Cardiac septum (tissue), 1 donor: ENCODE data around the gene EEF1AKMT2. TPM values are rescaled to one million over a fixed set of nuclear protein-coding genes. Genes with fewer than 3 reads are reported as not detected.
"Not testable (repeated sequence)": the region's sequence is repeated elsewhere in the genome, so short reads cannot be mapped to it uniquely, and the experiment has no call there.

Source experiments
- DNase-seq: peaks from one replicate; pipeline ENCODE4 v3.0.0-alpha.2; 2020; ENCODE audit warnings: low spot score
- intact Hi-C: fragments of 100-400 bp; cut with DNase I; formaldehyde crosslinking; loops from one replicate; pipeline ENCODE4 v1.14.0; 2022
- total RNA-seq: library from RNA; stranded (reverse); fragmentation: NEBNext Ultra II Directional; extraction: Animal tissue kit (Norgen Biotek cat#: 25700); gene quantifications from one replicate; pipeline ENCODE4 v1.2.1, GENCODE V29; 2021
- donor health status: DM: no; HTN: no; CAD: no.

EEF1AKMT2 gene
- total RNA-seq, 1 donor from 2014 or later = 14.6 TPM

GRCh38 chr10:124763267-124763666 is 28.4 kb downstream of the EEF1AKMT2 start:
- intact Hi-C loops = no loop called here
- DNase-seq = no peak

- intact Hi-C loops = no loop called here
- DNase-seq = no peak
These were observed 29.4 kb downstream of the EEF1AKMT2 start for GRCh38 chr10:124762281-124762680.

DNA sequence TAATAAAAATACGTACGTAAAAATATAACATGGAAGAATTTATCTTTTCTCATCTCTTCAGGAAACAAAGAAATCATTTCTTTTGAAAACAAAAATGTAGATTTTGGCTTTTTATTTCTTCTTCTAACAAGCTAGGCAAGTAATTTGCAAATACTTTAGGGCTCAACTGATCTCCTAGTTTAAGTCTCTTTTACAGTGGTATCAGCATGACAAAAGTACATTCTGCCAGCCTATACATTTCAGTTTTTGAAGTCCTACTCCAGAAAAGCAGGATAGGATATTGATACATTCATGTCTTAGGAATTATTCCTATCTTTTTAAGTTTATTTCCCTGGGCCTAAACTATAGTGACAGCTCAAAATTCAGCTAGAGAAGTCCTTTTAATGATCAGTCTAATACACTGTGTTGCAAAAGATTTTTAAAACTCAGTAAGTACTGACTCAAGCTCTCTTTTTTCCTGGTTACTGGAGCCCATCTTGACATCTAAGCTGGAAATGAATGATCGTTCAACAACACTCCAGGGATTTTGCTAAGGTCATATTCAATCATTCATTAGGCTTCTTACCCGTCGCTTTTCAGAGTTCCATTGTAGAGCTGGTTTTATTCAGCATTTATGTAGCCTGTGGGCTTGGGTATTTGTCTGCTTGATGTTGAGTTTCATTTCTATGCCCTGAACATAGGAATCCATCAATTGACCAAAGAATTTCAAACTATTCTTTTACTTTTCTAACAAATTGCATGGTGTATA is 35.4 kb downstream of the EEF1AKMT2 start:
- DNase-seq = no peak
- intact Hi-C loops = no loop called here

GRCh38 chr10:124755581-124755980 is 36.1 kb downstream of the EEF1AKMT2 start:
- DNase-seq = no peak
- intact Hi-C loops = no loop called here

GRCh38 chr10:124754227-124754626 is 37.5 kb downstream of the EEF1AKMT2 start:
- intact Hi-C loops = no loop called here

DNA sequence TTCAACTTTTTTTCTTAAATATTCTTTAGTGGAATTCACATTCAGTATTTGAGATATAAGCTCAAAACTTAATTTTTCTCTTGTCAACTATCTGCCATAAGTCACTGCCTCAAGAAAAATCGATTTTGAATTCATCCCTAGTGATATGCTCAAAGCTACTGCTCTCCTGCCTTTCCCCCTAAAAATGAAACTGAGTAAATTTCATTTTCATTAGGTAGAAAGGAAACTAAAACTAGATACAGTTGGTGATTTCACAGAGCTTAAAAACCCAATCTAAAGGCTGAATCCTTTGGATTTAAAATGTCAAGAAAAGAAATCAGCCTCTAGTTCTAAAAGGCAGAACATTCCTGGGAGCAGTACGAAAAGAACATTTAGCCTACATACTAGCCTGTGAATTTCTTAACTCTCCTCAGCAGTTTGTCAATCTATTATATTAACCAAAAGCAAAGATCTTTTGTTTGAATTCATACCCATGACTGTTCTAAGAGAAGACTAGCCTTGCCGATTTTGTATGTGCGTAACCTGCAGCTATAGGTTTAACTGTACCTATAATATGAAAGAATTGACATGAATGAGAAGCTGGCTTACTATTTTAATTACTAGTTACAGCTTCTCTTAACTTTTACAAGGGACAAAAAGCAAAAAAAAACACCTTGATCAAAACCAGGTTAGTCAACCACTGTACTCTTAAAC is 42.6 kb downstream of the EEF1AKMT2 start:
- DNase-seq = no peak
- intact Hi-C loops = no loop called here

More at GRCh38 chr10:124754227-124754626, 37.5 kb downstream of the EEF1AKMT2 start:
- no peak for DNase-seq

GRCh38 chr10:124748166-124748565 is 43.5 kb downstream of the EEF1AKMT2 start:
- intact Hi-C loops = no loop called here
- no peak for DNase-seq

DNA sequence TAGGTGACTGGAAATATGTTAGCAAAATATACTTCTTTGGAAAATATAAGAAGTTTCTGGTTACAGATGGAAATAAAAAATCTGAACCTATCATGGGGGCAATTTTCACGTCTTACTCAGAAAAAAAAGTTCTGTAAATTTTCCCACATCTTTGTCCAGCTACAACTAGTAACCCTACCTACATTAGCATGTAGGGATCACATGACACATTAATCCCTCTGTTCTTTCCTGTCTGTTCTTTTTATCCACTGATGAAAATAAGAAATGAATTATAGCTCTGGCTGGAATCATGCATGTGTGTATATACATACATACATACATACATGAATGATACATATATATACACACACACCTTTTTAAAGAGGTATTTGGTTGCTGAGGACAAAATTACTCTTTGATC is 43.9 kb downstream of the EEF1AKMT2 start:
- intact Hi-C loops = no loop called here
- DNase-seq = no peak

DNA sequence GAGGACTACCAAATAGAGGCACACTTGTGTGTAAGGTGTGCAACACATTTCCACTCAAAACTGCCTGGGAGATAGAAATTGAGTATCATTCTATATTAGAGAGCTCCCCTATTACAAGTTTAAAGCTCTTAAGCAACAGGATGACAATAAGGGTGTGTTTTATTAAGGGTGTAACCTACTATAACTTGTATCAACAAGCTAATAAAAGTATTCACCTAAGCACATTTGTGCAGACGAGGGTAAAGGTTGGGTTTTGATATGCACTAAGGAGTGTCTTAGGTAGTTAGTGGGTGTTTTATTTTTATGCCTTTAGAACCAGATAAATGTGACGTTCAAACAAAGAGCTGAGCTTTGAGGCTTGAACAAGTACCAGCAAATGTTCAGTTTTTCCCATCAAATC is 44.7 kb downstream of the EEF1AKMT2 start:
- intact Hi-C loops = no loop called here

GRCh38 chr10:124746447-124746846 is 45.2 kb downstream of the EEF1AKMT2 start:
- intact Hi-C loops, DNase-seq: not testable (repeated sequence)

More for the DNA sequence above, 44.7 kb downstream of the EEF1AKMT2 start:
- no peak for DNase-seq

- intact Hi-C loops = loop anchor here (1.0 kb wide), 1 partner anchor 205 kb away; no protein-coding TSS in a partner anchor
These were observed 46.0 kb downstream of the EEF1AKMT2 start for GRCh38 chr10:124745673-124746072.

GRCh38 chr10:124745252-124745651 is 46.4 kb downstream of the EEF1AKMT2 start:
- intact Hi-C loops = loop anchor here (1.0 kb wide), 1 partner anchor 205 kb away; no protein-coding TSS in a partner anchor

More at GRCh38 chr10:124745673-124746072, 46.0 kb downstream of the EEF1AKMT2 start:
- no peak for DNase-seq

DNA sequence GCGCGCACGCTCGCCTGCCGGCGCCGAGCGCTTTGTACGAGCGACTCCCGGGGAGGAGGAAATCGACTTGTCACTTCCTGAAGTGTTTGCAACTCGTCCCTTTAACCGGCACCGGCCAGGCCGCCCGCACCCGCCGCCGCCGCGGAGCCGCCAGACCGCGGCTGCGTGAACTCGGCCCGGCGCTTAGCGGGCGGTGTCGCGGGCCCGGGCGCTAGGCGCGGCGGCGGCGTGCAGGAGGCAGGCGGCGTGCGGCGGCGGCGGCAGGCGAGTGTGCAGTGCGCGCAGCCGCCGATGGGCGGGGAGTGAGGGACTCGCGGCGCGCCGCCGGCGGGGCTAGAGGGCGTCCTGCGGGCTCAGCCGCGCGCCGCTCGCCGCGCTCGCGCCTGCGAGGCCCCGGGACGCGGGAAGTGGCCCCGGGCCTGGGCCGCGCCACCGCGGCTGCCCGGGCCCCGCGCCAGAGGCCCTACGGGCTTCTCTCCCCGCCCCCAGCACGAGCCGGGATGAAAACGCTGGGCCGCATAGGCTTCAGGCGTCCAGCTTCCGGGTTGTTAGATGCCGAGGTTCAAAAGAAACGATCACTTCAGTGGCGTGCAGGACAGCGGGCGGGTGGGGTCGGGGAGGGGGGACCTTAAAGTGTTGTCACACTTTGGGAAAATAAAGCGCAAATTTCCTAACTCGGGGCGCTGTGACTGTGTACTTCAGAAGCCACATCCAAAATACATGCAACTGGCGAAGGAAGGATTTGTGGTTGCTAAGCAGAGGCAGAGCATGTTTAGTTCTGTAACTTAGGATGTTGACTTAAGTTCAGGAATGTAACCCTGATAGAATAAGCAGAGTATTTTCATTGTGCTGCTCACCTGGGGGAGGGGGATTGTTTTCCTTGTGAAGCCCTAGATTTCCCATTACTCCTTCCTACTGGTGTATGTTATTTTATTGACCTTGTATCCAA is 47.3 kb downstream of the EEF1AKMT2 start, which contains the start of gene FAM53B:
FAM53B (minus strand) TSS at position 277 of the 949 bp plus-strand sequence. CDS start 37,665 bp downstream, outside the sequence.
- DNase-seq = peak; percentile 90
- intact Hi-C loops = loop anchor here (1.0 to 5.0 kb wide), 2 partner anchors 42 to 204 kb away; no protein-coding TSS in a partner anchor

More at GRCh38 chr10:124745252-124745651, 46.4 kb downstream of the EEF1AKMT2 start:
- no peak for DNase-seq

- intact Hi-C loops = loop anchor here (2.0 to 5.0 kb wide), 2 partner anchors 41 to 111 kb away; no protein-coding TSS in a partner anchor
- DNase-seq = no peak
These were observed 48.2 kb downstream of the EEF1AKMT2 start for GRCh38 chr10:124743191-124744101.

GRCh38 chr10:124742413-124743190 is 49.1 kb downstream of the EEF1AKMT2 start:
- intact Hi-C loops = loop anchor here (2.0 to 5.0 kb wide), 2 partner anchors 40 to 110 kb away; no protein-coding TSS in a partner anchor
- no peak for DNase-seq

- no peak for DNase-seq
- intact Hi-C loops = loop anchor here (2.0 to 5.0 kb wide), 2 partner anchors 40 to 109 kb away; no protein-coding TSS in a partner anchor
These were observed 49.7 kb downstream of the EEF1AKMT2 start for GRCh38 chr10:124741922-124742412.
